ENCODE data around the gene SYNPR.

SYNPR gene

DNA sequence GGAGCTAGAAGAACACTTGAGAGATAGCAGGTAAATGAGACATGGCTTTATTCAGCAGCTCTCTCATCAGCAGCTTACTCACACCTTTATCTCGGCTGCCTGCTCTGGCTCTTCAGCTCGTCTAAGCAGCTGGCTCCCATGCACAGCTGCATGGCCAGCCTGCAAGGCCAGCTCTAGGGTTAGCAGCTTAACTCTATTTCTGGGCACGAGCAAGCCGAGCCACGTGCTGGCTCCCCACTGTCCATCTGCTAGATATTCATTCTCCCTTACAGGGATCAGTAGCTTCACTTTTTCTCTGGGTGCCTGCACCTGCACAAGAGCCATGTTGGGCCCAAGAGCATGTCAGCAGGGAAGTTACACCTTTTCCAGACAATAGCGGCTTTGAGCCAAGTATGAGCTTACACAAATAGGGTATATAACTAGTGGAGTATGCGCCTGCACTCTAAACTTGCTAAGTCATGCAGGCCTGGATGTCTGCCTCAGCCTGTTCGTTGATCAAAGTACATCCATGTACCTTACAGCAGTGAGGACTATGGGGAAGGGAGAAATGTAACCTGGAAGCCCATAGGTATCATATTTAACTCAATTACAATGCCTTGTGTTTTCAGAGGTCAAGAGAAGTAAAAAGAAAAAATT, 199.5 kb downstream of the SYNPR start:
- no peak for DNase-seq

DNA sequence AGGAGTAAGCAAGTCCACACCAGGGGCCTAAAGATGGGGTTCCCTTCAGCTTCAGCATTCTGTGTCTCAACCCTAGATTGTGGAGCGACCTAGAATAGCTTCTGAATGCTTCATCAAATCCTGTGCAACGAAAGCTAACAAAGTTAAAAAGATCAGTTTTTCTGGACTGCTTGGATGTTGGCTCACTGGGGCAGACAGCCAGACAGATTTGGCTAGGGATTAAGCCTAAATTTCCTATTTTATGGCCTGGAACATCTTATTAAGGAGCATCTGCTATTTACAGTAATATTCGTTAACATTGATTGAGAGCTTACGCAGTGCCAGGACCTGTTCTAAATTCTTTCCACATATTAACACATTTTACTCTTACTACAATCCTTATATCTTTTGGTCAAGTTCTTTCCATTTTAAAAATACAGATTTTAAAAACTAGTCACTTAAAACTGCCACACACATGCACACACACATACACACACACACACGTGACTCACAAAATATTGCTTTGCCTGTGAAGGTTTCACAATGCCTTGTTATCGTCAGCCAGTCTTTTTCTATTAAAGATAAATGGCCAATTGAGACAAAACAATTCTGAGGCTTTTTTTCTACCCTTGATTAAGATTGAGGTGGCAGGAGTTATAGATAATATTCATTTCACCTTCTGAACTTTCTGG, 201.0 kb downstream of the SYNPR start:
- DNase-seq = no peak

DNA sequence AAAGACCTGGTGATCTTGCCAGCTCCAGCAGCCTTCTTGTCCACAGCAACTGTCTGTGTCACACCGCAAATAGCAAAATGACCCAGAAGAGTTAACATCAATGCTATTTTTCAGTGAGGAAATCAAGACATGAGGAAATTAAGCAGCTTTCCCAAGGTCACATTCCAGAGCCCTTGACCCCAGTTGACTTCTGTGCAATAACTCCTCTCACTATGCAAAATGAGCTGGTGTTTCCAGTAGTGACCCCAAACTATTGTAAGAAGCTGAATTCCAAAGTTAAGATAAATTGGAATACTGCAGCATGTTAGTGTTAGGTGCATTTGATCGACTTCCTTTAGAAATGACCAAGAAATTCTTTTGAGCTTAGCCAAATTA, 201.5 kb downstream of the SYNPR start:
- no peak for DNase-seq

DNA sequence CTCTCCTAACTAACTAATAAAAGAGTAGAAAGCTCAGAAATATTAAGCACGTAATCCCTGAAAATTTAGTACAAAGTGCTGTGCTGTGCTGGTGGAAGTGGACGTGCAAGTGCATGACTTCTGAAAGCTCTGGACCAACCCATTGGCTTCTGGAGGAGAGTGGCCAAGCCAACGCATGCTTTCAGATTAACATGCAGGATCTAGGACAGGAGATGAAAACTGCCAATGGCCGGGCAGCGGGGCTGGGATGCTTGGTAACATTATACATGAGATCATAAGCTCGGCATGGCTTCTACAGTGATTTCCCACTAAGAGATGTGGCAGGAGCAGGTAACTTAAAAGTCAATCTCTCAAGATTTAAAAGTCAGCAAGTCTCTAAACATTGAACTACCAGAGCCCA, 203.5 kb downstream of the SYNPR start:
- DNase-seq = no peak

DNA sequence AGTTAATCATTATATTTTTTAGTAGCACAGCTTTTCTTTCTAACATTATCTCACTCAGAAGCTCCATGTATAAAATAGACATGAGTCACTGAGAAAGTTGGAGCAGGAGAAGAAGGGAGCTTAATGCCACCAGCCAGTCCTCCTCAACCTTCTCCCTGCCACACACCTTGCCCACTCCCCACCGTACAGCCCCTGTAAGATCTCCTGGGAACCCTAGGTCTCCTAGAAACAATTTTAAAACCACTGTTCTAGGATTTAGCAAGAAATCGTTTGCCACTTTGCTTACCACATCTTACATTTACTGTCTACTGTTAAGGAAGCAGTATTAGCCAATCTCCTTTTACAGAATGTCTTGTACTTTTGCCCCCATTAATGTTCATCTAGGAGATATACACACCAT, 204.2 kb downstream of the SYNPR start:
- DNase-seq = no peak

DNA sequence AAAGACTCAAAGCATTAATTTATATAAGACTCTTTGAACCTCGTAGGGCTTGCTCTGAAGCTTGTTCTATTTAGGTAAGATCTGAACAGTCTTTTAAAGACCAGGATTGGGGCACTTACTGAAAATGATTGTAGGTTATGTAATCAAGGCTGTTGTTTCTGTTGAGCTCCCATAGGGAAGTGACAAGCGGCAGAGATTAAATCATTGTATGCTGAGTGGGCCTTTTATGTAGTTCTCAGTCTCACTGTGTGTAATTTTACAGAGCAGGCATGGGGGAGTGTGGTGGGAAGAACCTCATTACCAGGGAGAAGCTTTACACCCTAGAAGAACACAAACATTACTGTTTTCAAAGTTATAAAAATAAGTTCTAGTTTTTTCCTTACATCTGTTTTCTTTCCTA, 214.4 kb downstream of the SYNPR start:
- DNase-seq = no peak

DNA sequence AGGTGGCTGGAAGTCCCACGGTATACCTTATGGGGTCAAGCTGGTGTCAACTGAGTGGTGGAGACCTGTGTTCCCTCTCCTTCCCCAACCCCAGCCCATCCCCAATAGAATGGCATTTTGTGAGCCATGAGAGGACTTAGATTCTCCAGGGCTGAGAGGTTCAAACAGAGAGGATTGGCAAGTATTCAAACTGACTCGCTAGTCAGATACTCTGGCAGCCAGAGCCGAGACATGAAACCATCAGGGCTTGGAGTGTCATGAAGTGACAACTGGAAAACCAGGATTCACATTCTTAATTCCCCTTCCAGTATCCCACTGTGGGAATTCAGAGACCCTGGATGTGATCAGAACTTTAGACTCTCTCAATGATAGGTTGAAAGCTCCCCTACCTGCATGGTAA, 215.0 kb downstream of the SYNPR start:
- no peak for DNase-seq

DNA sequence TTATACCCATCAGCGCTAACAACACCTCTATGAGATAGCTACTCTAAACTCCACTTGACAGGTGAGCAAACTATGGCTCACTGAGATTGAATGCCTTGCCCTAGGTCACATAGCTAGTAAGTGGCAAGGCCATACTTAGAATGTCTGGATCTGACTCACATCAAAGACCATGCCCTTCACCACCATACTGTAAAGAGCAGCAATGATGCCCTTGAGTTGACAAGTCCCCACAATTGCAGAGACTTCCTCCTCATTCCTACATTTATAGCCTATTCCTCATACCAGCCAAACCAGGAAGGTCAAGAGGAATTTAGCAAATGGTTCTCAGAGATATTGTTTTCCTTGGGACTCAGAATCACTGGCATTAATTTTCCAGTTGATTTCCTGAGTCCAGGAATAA, 216.5 kb downstream of the SYNPR start:
- DNase-seq = no peak

DNA sequence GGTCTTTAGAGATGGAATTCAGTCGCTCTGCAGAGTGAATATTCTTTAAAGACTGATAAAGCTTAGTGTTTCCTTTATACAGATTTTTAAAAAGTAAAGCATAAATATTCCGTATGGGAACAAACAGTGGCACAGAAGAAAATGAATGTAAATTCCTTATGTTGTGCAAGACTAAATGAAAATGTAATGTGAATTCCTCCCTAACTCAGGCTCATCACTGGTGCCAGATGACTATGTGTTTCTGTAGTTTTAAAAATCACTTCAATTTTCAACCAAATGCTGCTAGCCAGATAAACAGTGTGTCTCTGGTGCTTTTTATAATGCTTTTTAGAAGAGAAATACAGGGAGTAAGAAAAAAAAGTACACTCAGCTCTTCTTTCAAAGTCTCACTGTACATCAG, 219.5 kb downstream of the SYNPR start:
- DNase-seq = no peak

DNA sequence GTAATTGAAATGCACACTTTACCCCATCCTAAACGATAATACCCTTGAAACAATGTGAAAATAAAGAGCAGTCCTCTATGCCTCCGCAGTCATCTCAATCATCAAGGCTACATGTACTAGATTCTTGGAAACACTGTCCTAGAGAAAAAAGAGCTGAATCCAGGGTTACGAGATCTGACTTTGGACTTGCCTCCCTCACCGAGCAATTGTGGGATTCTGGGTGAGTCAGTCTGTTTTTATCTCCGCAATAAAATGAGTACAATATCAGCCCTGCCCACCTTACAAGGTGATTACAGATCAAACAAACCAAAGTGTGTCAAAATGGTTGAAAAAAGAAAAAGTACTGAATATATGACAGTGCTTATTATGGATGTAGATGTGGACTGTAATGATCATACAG, 222.1 kb downstream of the SYNPR start:
- no peak for DNase-seq

DNA sequence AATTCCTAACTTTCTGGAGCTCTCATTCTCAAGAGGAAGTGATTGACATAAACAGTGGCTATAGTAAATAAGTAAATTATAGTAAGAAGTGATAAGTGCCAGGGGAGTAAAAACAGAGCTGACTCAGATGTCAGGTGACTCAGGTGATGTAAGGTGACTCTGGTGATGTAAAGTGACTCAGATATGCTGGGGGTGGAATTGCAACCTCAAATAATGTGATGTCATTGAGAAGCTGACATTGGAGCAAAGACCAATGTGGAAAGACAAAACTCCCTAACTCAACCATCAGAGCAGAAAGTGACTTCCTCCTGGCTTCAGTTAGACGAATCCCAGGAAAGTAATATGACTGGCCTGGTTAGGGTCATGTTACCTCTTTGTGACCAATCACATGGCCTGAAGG, 230.2 kb downstream of the SYNPR start:
- no peak for DNase-seq

DNA sequence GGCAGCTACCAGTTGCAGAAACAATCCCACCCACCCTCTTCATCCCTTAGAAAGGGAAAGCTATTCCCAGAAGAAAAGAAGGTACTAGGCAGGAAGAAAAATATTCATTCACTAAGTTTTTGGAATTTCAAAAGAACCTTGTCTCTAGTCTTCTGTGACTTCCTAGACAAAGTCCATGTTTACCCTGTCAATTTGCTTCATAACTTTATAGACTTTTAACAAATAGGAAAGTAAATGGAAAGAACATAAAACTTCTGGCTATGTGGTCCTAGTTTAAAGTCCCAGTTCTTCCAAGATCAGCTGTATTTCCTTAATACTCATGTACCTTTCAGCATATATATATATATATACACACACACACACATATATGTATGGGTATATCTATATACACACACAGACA, 230.7 kb downstream of the SYNPR start:
- no peak for DNase-seq

DNA sequence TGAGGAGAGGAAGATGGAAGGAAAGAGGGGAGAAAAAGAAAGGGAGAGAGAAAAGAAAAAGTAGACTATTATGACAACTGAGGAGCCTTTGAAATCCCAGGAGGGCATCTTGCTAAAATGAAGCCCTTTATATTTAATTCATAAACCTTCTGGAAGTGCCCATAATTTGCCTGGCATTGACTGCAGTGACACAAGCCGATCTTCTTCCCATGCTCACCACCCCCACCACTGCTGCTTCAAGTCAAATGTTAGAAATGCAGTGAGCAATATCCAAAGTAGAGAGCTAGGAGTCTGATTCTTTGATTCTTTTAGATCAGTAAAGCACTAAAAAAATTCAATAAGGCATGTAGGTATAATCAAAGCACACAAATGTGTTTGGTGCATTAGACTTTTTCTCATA, 235.7 kb downstream of the SYNPR start:
- no peak for DNase-seq

DNA sequence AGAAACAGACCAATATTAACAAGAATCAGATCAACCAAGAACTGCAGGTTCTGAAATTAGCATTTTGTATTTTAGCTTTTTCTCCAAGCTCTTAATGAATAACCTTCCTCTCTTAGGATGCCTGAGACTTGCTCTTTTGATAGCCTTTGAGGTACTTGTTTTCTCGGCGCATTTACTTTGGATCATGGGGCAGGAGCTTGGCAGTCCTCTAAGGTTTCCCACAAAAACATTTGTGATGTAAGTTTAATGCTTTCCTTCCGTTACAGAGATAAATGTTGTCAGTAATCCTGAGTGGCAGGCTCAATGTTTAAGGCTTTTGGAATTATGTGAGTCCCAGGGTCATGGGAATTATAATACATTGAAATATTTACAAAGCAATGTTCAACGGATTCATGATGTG, 236.6 kb downstream of the SYNPR start:
- DNase-seq = no peak

DNA sequence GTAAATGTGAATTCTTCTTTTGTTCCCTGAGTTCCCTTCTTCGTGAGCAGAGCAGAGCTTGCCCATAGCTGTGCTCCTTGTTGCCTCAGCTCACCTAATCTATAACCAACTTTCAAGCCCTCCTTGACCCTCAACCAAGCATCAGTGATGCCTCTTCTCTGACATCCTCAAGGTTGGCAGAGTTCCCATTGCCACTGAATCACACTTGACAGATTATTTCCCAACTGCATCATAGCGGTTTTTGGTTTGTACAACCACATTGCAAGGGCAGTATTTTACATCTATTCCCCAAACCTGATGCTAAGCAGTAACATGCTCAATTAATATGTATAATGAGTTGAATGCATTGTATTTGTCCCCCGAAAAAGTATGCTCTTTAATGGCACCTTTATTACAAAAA, 241.3 kb downstream of the SYNPR start:
- DNase-seq = no peak

DNA sequence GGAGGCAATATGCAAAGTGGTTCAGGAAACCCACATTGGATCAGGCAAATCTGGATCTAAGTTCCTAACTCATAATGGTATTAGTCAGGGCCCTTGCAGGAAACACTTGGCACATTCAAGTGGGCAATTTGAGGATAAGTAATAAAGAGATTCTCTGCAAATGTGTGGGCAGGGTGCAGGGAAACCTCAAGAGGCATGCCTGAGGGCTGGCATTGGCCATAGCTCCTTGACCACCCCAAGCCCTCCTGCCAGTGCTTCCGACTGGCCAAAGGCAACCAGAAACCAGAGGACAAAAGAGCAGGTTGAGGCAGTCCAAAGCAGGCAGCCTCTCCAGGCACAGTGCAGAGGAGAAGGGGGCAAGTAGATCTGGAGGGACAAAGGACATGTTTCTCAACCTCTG, 243.5 kb downstream of the SYNPR start:
- no peak for DNase-seq

DNA sequence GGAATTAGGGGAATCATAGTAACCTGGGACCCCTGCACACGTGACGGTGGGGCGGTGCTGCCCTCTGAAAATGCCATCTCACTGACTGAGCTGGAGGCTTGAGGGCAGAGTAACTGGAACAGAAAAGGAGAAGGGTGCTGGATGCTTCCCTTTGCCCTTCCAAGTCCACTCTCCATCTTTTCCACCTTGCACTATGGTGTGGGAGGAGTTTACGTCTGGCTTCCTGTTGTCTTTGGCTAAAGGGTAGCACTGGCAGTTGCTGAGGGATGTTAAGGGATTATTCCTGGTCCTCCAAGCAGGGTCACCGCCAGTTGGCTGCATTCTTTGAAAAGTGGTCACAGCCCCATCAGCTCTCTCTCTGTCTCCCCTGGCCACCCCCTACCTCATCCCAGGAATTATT, 245.0 kb downstream of the SYNPR start:
- DNase-seq = no peak

DNA sequence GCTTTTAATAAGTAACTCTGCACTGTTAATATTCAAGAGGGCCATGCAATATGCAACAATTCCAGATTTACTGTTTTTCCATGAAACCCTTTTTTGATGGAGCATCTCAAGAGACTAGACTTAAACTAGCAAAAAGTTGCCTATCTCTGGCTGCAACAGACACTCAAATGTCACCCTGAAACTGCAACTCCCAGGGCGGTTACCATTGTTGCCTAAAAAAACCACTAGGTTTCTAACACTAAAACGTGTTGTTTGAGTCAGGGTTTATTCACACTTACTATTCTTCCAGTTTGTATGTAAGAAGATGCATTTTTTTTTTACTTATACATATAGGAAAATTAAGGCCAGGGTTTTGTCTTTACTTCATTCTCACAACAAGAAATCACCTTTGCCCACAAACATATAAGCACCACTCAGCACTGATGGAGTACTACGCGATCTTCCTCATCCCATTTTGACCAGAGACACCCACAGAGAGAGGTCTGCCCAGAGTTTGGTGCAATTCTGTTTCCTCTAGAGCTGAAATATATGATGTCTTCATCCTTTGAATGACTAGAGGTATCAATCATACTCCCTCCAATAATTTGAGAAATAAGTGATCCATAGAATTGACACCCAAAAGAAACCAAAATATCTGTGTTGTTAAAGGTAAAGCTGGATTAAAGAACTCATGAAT, 250.4 kb downstream of the SYNPR start:
- no peak for DNase-seq

DNA sequence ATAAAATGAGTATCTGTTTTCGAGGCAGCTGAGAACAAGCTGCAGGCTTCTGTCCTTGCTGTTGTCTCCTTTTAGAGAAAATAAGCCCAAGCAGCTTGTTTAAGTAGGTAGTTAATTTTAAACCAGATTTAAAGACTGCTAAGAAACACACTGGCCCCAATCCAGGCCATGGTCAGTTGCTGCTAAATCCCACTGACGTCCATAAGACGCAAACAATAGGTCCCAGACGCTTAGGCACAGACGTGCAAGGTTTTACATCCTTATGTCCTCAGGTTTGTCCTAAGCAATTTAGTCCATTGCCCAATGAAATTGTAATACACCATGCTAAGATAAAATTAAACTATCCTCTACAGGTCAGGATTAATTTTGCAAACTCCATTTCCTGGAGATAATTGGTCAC, 254.4 kb downstream of the SYNPR start:
- DNase-seq = no peak

DNA sequence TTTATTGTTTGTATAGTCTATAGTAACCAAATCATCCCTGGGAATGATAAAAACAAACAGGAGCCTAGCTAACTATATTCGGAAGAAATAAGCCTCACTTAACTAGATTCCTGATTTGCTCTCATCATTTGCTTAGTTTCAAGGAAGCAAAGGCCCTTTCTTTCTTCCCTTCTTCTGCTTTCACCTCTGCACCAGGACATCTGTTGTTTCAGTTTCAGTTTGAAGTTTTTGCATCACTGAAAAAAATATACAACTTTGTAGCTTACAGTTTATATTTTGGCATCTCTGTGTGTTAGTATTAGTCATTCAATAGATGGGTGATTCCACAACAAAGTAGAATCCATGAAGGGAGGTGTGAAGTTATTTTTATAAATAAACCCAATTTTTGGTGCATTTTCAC, 260.8 kb downstream of the SYNPR start:
- DNase-seq = no peak

DNA sequence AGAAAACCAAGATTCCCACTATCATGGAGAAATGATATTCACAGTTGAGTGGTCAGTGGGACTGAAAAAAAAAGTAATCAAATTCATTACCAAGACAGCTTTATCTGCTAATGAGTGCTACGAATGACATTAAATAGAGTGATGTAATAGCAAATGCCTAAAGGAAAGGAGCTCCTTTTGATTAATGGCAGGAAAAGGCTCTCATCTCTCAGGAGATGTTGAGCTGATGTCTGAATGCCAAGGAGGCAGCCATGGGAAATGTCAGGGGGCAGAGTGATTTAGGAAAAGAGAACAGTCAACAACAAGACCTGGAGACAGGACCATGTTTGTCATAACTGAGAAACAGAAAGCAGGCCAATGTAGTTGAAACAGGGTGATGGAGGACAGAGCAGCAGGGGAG, 277.7 kb downstream of the SYNPR start:
- DNase-seq = no peak

DNA sequence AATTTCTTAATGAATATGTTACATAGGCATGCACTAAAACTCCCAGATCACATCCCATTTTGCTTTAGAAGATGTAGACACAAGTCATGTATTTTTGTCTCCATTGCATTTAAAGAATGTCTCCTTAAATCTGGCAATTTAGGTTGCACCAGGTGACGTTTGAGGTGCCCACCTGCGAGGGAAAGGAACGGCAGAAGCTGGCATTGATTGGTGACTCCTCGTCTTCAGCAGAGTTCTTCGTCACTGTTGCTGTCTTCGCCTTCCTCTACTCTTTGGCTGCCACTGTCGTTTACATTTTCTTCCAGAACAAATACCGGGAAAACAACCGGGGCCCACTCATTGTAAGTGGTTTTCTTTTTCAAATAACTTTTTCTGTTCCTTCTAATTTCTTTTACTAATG, 278.3 kb downstream of the SYNPR start:
- no peak for DNase-seq

DNA sequence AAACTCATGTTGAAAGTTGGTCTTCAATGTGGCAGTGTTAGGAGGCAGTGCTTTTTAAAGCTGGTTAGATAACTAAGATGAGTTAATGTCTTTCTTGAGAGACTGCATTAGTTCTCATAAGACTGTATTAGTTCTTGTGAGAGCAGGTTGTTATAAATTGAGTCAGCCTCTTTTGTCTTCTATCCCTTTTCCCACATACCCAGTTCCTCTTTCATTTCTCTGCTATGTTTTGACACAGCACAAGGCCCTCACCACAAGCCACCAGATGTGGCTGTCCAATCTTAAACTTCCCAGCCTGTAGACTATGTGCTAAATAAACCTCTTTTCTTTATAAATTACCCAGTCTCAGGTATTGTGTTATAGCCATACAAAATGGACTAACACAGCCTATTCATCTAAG, 279.8 kb downstream of the SYNPR start:
- DNase-seq = no peak

DNA sequence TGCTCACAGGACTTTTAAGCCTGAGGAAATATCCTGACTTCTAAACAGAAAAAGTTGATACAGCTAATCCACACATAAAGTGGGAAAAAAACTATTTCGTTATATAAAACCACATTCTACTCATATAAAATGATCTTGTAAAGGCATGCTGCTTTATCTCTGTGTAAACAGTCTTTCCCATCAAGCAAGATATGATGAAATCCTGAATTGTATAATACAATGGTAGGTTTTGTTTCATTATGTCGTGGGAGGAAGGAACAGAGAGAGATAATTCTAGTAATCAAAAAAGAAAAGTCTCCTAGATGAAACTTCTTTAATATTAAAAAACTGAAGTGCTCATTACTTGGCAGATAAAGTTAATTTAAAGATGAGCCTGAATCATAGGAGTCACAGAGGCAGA, 281.8 kb downstream of the SYNPR start:
- DNase-seq = no peak

DNA sequence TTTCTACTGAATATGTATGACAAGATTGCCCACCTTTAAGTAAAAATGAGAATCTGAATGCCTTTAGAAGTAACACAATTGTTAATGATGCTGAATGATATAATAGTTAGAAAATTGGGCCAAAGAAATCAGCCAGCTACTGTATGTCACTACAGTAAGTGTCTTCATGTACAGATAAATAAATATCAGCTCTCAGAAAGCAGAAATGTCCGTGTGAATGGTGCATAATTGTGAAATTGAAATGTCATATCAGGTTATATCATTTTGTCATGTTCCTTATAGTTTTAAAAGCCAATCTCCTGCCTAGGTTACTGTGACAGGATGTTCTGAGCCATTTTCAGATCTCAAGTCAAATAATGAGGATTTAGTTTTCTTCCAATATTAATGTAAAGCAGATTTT, 283.8 kb downstream of the SYNPR start:
- no peak for DNase-seq

All from CD4-positive, alpha-beta T cell treated with Interleukin-1 beta for 1 hour (primary cell).